Ovary (tissue), 3 donors: Measurements from ENCODE around the gene CYP8B1.

Experiments
- EP300 ChIP-seq: sonication (generic); formaldehyde crosslinking; IDR thresholded peaks from one replicate; pipeline ENCODE4 v1.6.1; 2017; ENCODE audit warnings: antibody characterized with exemption
- TF ChIP-seq, protein P1 (sequence below), 3 donors: fragments of 450-650 bp in 2 of 3; fragments of 200-600 bp in 1 of 3; IDR thresholded peaks; one replicate each; pipeline versions ENCODE4 v1.5.1 to v1.8.0; 2016 to 2022; ENCODE audit warnings: antibody characterized with exemption in 3 of 3, mild to moderate bottlenecking in 1 of 3
- donor health status: DM: no; HTN: no; CAD: no.

DNA sequence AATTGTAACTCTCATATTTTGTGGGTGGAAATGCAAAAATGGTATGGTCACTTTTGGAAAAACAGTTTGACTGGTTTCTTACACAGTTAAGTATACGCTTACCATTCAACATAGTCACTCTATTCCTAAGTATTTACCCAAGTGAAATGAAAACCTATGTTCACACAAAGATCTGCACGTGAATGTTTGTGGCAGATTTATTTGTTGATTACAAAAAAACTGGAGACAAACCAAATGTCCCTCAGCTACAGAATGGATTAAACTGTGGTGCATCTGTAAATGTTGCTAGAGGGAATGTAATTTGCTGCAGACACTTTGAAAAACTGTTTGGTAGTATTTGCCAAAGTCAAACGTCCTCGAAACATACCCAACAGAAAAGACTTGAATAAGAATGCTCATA is 37.1 kb downstream of the CYP8B1 start:
- no peak for TF ChIP-seq EP300
- TF ChIP-seq, protein P1, sequence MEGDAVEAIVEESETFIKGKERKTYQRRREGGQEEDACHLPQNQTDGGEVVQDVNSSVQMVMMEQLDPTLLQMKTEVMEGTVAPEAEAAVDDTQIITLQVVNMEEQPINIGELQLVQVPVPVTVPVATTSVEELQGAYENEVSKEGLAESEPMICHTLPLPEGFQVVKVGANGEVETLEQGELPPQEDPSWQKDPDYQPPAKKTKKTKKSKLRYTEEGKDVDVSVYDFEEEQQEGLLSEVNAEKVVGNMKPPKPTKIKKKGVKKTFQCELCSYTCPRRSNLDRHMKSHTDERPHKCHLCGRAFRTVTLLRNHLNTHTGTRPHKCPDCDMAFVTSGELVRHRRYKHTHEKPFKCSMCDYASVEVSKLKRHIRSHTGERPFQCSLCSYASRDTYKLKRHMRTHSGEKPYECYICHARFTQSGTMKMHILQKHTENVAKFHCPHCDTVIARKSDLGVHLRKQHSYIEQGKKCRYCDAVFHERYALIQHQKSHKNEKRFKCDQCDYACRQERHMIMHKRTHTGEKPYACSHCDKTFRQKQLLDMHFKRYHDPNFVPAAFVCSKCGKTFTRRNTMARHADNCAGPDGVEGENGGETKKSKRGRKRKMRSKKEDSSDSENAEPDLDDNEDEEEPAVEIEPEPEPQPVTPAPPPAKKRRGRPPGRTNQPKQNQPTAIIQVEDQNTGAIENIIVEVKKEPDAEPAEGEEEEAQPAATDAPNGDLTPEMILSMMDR (IDR thresholded peaks at IDR 0.05): no peak
